Measurements from ENCODE around the gene C19orf85.

DNA sequence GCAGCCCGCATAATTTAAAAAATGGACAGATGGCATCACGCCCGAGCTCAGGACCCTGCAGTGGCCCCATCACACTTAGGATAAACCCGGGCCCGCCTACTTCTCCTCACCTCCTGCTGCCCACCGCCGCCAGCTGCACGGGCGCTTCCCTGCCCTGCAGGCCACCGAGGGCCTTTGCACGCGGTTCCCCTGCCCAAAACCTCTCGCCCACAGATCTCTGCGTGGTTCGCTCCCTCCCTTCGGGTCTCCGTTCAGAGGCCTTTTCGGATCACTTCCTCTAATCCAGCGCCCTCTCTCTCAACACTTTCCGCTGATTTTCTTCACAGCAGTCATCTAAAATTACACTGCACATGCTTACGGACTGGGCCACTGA, 23.2 kb downstream of the C19orf85 start:
- TF ChIP-seq, protein P1, sequence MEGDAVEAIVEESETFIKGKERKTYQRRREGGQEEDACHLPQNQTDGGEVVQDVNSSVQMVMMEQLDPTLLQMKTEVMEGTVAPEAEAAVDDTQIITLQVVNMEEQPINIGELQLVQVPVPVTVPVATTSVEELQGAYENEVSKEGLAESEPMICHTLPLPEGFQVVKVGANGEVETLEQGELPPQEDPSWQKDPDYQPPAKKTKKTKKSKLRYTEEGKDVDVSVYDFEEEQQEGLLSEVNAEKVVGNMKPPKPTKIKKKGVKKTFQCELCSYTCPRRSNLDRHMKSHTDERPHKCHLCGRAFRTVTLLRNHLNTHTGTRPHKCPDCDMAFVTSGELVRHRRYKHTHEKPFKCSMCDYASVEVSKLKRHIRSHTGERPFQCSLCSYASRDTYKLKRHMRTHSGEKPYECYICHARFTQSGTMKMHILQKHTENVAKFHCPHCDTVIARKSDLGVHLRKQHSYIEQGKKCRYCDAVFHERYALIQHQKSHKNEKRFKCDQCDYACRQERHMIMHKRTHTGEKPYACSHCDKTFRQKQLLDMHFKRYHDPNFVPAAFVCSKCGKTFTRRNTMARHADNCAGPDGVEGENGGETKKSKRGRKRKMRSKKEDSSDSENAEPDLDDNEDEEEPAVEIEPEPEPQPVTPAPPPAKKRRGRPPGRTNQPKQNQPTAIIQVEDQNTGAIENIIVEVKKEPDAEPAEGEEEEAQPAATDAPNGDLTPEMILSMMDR (IDR thresholded peaks at IDR 0.05): no peak
- TF ChIP-seq EP300 (IDR thresholded peaks at IDR 0.05) (no peak), POLR2AphosphoS5 (IDR thresholded peaks at IDR 0.05) (no peak)

Data from suprapubic skin (tissue), 4 donors.